Stomach (tissue), 4 donors: ENCODE data around the gene CHRND.

Experiments
- CTCF ChIP-seq, 7 experiments: fragments of 450-650 bp in 4 of 7; fragments of 200-600 bp in 3 of 7; sonication (generic) in 3 of 7; IDR thresholded peaks; one replicate each; pipeline ENCODE4 v1.5.1; 2016 to 2019; ENCODE audit warnings: antibody characterized with exemption in 7 of 7, control low read depth in 2 of 7, mild to moderate bottlenecking in 1 of 7
- EP300 ChIP-seq: sonication (generic); formaldehyde crosslinking; IDR thresholded peaks from one replicate; pipeline ENCODE4 v1.6.1; 2017; ENCODE audit warnings: antibody characterized with exemption

GRCh38 chr2:232496501-232497270 lies 29.3 kb upstream of the CHRND start:
- TF ChIP-seq EP300: no peak
- TF ChIP-seq CTCF (IDR thresholded peaks at IDR 0.05): no peak
